ENCODE results near the gene GALNT15.

- TF ChIP-seq CTCF (IDR thresholded peaks at IDR 0.05) (no peak), POLR2A (IDR thresholded peaks at IDR 0.05) (peak in 1 of 2 donors; percentile 16)
Measured at GRCh38 chr3:16174389-16174788, at the start of gene GALNT15.
